Psoas muscle (tissue), 8 donors: Measurements from ENCODE around the gene CROT. TPM values are rescaled to one million over a fixed set of nuclear protein-coding genes. Genes with fewer than 3 reads are reported as not detected.

ENCODE experiments used
- ATAC-seq, 4 donors: fragments of 200-7000 bp; cut with Tn5 transposase; one replicate each; pipeline ENCODE4 v1.9.1; 2020; ENCODE audit warnings: moderate library complexity in 3 of 4, mild to moderate bottlenecking in 2 of 4
- DNase-seq, 2 donors: peaks; one replicate each; pipeline ENCODE4 v3.0.0-alpha.2; 2020
- H3K27ac ChIP-seq: fragments of 200-600 bp; one replicate; pipeline ENCODE4 v1.8.0; 2022
- H3K27me3 ChIP-seq, 3 donors: fragments of 200-600 bp in 1 of 3; one replicate each; pipeline versions ENCODE4 v1.6.1 to v1.8.0; 2013 to 2022; ENCODE audit warnings: low read length in 2 of 3, mild to moderate bottlenecking in 2 of 3, moderate library complexity in 1 of 3; ENCODE audit not compliant: insufficient read depth in 3 of 3
- H3K36me3 ChIP-seq, 2 donors: fragments of 200-600 bp in 1 of 2; one replicate each; pipeline versions ENCODE4 v1.6.1 to v1.8.0; 2013 to 2022; ENCODE audit warnings: low read depth in 1 of 2, mild to moderate bottlenecking in 1 of 2, moderate library complexity in 1 of 2; ENCODE audit not compliant: insufficient read depth in 1 of 2
- H3K4me1 ChIP-seq: fragments of 200-600 bp; one replicate; pipeline ENCODE4 v1.8.0; 2022
- H3K4me3 ChIP-seq: fragments of 200-600 bp; one replicate; pipeline ENCODE4 v1.8.0; 2022; ENCODE audit warnings: mild to moderate bottlenecking
- H3K9me3 ChIP-seq: fragments of 200-600 bp; one replicate; pipeline ENCODE4 v1.8.0; 2022
- CTCF ChIP-seq: fragments of 200-600 bp; IDR thresholded peaks from one replicate; pipeline ENCODE4 v1.8.0; 2022; ENCODE audit warnings: antibody characterized with exemption
- WGBS, 3 donors: extraction: QIAGEN DNeasy Blood & Tissue Kit; methylation state at CpG; one replicate each; pipeline versions ENCODE4 v1.1.6 to v1.1.7; 2013; 5-methylcytosine and 5-hydroxymethylcytosine counted together
- intact Hi-C, 2 donors: fragments of 100-400 bp; cut with DNase I; formaldehyde crosslinking; loops; one replicate each; pipeline versions ENCODE4 v1.11.0 to v1.14.2; 2022
- polyA plus RNA-seq, 3 donors: library from polyadenylated mRNA; stranded (reverse); fragments of 200-250 nt; gene quantifications; one replicate each; pipeline ENCODE4 v1.2.3, GENCODE V29; 2013
- total RNA-seq, 4 donors: library from RNA; stranded (reverse); fragmentation: NEBNext Ultra II Directional in 2 of 4; extraction: Animal tissue kit (Norgen Biotek cat#: 25700) in 2 of 4; gene quantifications; one replicate each; pipeline versions ENCODE4 v1.2.1 to v1.2.4, GENCODE V29; 2021 to 2023
- donor health status: healthy with polysubstance abuse.
- donor health status: DM: no; HTN: no; CAD: no; lungs with moderate emphysema.
- donor health status: Bipolar disorder and iron deficiency.
- donor health status: healthy.
- donor health status: DM: yes; HTN: yes; CAD: no.
- donor health status: DM: no; HTN: no; CAD: no.
- donor health status: DM: no; HTN: no; CAD: no.
- donor health status: DM: yes; HTN: yes; CAD: no.

Gene CROT
- total and polyA plus RNA-seq, 7 donors = 3.1 to 12.4 (median 8.8) TPM

GRCh38 chr7:87435546-87435945 is 90.1 kb downstream of the CROT start:
- Histone ChIP-seq H3K27me3 (no peaks in the 10 kb centered on the region), H3K4me3 (no peak overlapping the region), H3K36me3 (peaks cover 0 to 49% of the 10 kb centered on the region in 2 donors), H3K4me1 (no peaks in the 10 kb centered on the region), H3K9me3 (no peaks in the 10 kb centered on the region), H3K27ac (no peak overlapping the region)
- intact Hi-C loops = loop anchor here in 1 of 2 donors (10.0 kb wide), 1 partner anchor 241 kb away; no protein-coding TSS in a partner anchor
- TF ChIP-seq CTCF = no peak
- DNase-seq (no peak), ATAC-seq (no peak)

- Histone ChIP-seq H3K27ac (no peak overlapping the region), H3K4me3 (no peak overlapping the region), H3K4me1 (no peaks in the 10 kb centered on the region), H3K9me3 (no peaks in the 10 kb centered on the region), H3K27me3 (no peaks in the 10 kb centered on the region), H3K36me3 (peaks cover 0 to 15% of the 10 kb centered on the region in 2 donors)
- DNase-seq (no peak), ATAC-seq (no peak)
- intact Hi-C loops = no loop called here
- WGBS, 3 donors = 66 to 74% (median 73%) methylated on average over 4 of the region's 4 CpGs
- TF ChIP-seq CTCF = no peak
Measured at GRCh38 chr7:87445897-87446296, 100.4 kb downstream of the CROT start.

GRCh38 chr7:87447116-87447635 is 101.7 kb downstream of the CROT start:
- intact Hi-C loops = no loop called here
- 70 to 83% (median 81%) methylated on average over 4 of the region's 4 CpGs for WGBS, 3 donors
- no peak for TF ChIP-seq CTCF

GRCh38 chr7:87448388-87448787 is 102.9 kb downstream of the CROT start:
- no peak for TF ChIP-seq CTCF
- Histone ChIP-seq H3K36me3 (peaks cover 0 to 15% of the 10 kb centered on the region in 2 donors), H3K27me3 (no peaks in the 10 kb centered on the region), H3K27ac (no peak overlapping the region), H3K4me3 (no peak overlapping the region), H3K4me1 (no peaks in the 10 kb centered on the region), H3K9me3 (no peaks in the 10 kb centered on the region)
- intact Hi-C loops = no loop called here
- DNase-seq = no peak
- no peak for ATAC-seq
- WGBS, 3 donors = 65 to 75% (median 67%) methylated on average over 7 of the region's 7 CpGs

More at GRCh38 chr7:87447116-87447635, 101.7 kb downstream of the CROT start:
- Histone ChIP-seq H3K36me3 (peaks cover 0 to 15% of the 10 kb centered on the region in 2 donors), H3K4me1 (no peaks in the 10 kb centered on the region), H3K4me3 (no peak overlapping the region), H3K27ac (no peak overlapping the region), H3K27me3 (no peaks in the 10 kb centered on the region), H3K9me3 (no peaks in the 10 kb centered on the region)
- DNase-seq = no peak
- ATAC-seq = no peak

Other genes starting within 250 kb of the CROT start
- gene DMTF1, start 193.2 kb upstream of the CROT start, total RNA-seq = 10 to 100 TPM; 12.5 to 25.3 (median 20.5) TPM
- 10 to 100 TPM in 2 of 3 donors, 1 to 10 TPM in 1; 8.3 to 16.8 (median 16.3) TPM for gene DMTF1, start 193.2 kb upstream of the CROT start, polyA plus RNA-seq
- gene TMEM243, start 125.9 kb upstream of the CROT start, total RNA-seq = 1 to 10 TPM; 2.3 to 3.2 (median 2.6) TPM
- gene TMEM243, start 125.9 kb upstream of the CROT start, polyA plus RNA-seq = 1 to 10 TPM; 2.5 to 3.6 (median 3.2) TPM
- 1 to 10 TPM; 1.8 to 4.0 (median 2.9) TPM for gene ABCB4, start 130.0 kb downstream of the CROT start, total RNA-seq
- 1 to 10 TPM; 1.1 to 2.0 (median 1.1) TPM for gene ABCB4, start 130.0 kb downstream of the CROT start, polyA plus RNA-seq